K562 (cell line): ENCODE measurements around the gene NDC1. TPM values are rescaled to one million over a fixed set of nuclear protein-coding genes. Genes with fewer than 3 reads are reported as not detected.

Experiments
- BCOR ChIP-seq: fragments of 450-650 bp; IDR thresholded peaks from 2 replicates; pipeline ENCODE4 v1.6.1; 2016
- BRCA1 ChIP-seq, 2 experiments: fragments of 450-650 bp in 1 of 2; sonication (generic) in 1 of 2; formaldehyde crosslinking in 1 of 2; IDR thresholded peaks; 2 replicates each; pipeline versions ENCODE4 v1.5.0 to v1.6.1; 2017 to 2020; ENCODE audit warnings: mild to moderate bottlenecking in 1 of 2, missing genetic modification reagents in 1 of 2
- CBX5 ChIP-seq: IDR thresholded peaks from 2 replicates; pipeline ENCODE4 v1.6.1; 2014; ENCODE audit warnings: low read depth, borderline replicate concordance
- ELF1 ChIP-seq: fragments of 200-800 bp; sonication (Bioruptor generic); IDR thresholded peaks from 2 replicates; pipeline ENCODE4 v1.6.1; 2016; ENCODE audit warnings: missing genetic modification characterization, missing compliant biosample characterization
- FIP1L1 ChIP-seq: fragments of 200-400 bp; formaldehyde crosslinking; IDR thresholded peaks from 2 replicates; pipeline ENCODE4 v1.6.1; 2018; ENCODE audit warnings: mild to moderate bottlenecking, low read depth, low read length; ENCODE audit not compliant: poor library complexity, severe bottlenecking
- GABPB2 ChIP-seq: fragments of 250-450 bp; sonication (Bioruptor Pico); conservative IDR thresholded peaks from 2 replicates; pipeline ENCODE4 v1.5.1; 2021; ENCODE audit warnings: mild to moderate bottlenecking
- HMBOX1 ChIP-seq: sonication (generic); IDR thresholded peaks from 2 replicates; pipeline ENCODE4 v1.6.1; 2016
- IRF2 ChIP-seq: sonication (generic); formaldehyde crosslinking; IDR thresholded peaks from 2 replicates; pipeline ENCODE4 v1.8.1; 2022; ENCODE audit warnings: mild to moderate bottlenecking, missing genetic modification reagents
- ZNF280B ChIP-seq: fragments of 250-450 bp; sonication (Bioruptor Pico); IDR thresholded peaks from 2 replicates; pipeline ENCODE4 v1.5.1; 2021; ENCODE audit warnings: mild to moderate bottlenecking
- ZNF695 ChIP-seq: fragments of 450-650 bp; formaldehyde crosslinking; IDR thresholded peaks from 2 replicates; pipeline ENCODE4 v1.4.0; 2020; ENCODE audit warnings: mild to moderate bottlenecking, moderate library complexity
- ZNF717 ChIP-seq: fragments of 250-450 bp; sonication (Bioruptor Pico); IDR thresholded peaks from 2 replicates; pipeline ENCODE4 v1.5.0; 2021
- polyA plus RNA-seq, 8 experiments: library from polyadenylated mRNA; depleted of rRNA in 4 of 8; stranded (reverse) in 5 of 8; unstranded in 3 of 8; fragments of >200 nt; fragmentation: Nextera tagmentation in 2 of 8; fragmentation: Illumina TruSeq in 1 of 8; extraction: Ambion mirVana in 2 of 8; extraction: Trizol in 1 of 8; gene quantifications; 2 replicates each; pipeline versions ENCODE4 v1.2.1 to v1.2.3, GENCODE V29; 2011 to 2014; ENCODE audit warnings: inconsistent platforms in 1 of 8, missing spikeins in 1 of 8
- total RNA-seq, 7 experiments: library from RNA; depleted of rRNA in 6 of 7; stranded (reverse); fragments of >200 nt in 6 of 7; fragmentation: Illumina TruSeq in 2 of 7; extraction: Trizol in 2 of 7; gene quantifications; 2 replicates each; pipeline versions ENCODE4 v1.2.1 to v1.2.3, GENCODE V29; 2011 to 2021; ENCODE audit warnings: low replicate concordance in 1 of 7
- TF ChIP-seq, protein P1 (sequence below): fragments of 450-650 bp; IDR thresholded peaks from 2 replicates; pipeline ENCODE4 v1.6.1; 2016; ENCODE audit warnings: mild to moderate bottlenecking, moderate library complexity

Gene NDC1
- total and polyA plus RNA-seq, 9 of the 15 experiments (the other 6 are each of a cell fraction or from before 2014, with no cell fraction given) = 26.9 to 102 (median 64.5) TPM

DNA sequence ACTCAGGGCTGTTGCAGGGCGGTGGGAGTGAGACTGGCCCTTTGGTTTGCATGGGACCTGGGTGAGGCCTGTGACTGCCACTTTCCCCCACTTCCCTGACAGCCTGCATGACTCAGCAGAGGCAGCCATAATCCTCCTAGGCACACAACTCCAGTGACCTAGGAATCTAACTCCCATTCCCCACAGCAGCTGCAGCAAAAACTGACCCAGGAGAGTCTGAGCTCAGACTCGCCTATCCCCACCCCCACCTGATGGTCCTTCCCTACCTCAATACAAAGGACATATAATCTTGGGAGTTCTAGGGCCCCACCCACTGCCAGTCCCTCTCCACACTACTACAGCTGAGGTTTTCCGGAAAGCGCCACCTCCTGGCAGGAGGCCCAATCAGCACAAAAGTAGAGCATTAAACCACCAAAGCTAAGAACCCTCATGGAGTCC is 26.7 kb downstream of the NDC1 start (continued):
- TF ChIP-seq, protein P1, sequence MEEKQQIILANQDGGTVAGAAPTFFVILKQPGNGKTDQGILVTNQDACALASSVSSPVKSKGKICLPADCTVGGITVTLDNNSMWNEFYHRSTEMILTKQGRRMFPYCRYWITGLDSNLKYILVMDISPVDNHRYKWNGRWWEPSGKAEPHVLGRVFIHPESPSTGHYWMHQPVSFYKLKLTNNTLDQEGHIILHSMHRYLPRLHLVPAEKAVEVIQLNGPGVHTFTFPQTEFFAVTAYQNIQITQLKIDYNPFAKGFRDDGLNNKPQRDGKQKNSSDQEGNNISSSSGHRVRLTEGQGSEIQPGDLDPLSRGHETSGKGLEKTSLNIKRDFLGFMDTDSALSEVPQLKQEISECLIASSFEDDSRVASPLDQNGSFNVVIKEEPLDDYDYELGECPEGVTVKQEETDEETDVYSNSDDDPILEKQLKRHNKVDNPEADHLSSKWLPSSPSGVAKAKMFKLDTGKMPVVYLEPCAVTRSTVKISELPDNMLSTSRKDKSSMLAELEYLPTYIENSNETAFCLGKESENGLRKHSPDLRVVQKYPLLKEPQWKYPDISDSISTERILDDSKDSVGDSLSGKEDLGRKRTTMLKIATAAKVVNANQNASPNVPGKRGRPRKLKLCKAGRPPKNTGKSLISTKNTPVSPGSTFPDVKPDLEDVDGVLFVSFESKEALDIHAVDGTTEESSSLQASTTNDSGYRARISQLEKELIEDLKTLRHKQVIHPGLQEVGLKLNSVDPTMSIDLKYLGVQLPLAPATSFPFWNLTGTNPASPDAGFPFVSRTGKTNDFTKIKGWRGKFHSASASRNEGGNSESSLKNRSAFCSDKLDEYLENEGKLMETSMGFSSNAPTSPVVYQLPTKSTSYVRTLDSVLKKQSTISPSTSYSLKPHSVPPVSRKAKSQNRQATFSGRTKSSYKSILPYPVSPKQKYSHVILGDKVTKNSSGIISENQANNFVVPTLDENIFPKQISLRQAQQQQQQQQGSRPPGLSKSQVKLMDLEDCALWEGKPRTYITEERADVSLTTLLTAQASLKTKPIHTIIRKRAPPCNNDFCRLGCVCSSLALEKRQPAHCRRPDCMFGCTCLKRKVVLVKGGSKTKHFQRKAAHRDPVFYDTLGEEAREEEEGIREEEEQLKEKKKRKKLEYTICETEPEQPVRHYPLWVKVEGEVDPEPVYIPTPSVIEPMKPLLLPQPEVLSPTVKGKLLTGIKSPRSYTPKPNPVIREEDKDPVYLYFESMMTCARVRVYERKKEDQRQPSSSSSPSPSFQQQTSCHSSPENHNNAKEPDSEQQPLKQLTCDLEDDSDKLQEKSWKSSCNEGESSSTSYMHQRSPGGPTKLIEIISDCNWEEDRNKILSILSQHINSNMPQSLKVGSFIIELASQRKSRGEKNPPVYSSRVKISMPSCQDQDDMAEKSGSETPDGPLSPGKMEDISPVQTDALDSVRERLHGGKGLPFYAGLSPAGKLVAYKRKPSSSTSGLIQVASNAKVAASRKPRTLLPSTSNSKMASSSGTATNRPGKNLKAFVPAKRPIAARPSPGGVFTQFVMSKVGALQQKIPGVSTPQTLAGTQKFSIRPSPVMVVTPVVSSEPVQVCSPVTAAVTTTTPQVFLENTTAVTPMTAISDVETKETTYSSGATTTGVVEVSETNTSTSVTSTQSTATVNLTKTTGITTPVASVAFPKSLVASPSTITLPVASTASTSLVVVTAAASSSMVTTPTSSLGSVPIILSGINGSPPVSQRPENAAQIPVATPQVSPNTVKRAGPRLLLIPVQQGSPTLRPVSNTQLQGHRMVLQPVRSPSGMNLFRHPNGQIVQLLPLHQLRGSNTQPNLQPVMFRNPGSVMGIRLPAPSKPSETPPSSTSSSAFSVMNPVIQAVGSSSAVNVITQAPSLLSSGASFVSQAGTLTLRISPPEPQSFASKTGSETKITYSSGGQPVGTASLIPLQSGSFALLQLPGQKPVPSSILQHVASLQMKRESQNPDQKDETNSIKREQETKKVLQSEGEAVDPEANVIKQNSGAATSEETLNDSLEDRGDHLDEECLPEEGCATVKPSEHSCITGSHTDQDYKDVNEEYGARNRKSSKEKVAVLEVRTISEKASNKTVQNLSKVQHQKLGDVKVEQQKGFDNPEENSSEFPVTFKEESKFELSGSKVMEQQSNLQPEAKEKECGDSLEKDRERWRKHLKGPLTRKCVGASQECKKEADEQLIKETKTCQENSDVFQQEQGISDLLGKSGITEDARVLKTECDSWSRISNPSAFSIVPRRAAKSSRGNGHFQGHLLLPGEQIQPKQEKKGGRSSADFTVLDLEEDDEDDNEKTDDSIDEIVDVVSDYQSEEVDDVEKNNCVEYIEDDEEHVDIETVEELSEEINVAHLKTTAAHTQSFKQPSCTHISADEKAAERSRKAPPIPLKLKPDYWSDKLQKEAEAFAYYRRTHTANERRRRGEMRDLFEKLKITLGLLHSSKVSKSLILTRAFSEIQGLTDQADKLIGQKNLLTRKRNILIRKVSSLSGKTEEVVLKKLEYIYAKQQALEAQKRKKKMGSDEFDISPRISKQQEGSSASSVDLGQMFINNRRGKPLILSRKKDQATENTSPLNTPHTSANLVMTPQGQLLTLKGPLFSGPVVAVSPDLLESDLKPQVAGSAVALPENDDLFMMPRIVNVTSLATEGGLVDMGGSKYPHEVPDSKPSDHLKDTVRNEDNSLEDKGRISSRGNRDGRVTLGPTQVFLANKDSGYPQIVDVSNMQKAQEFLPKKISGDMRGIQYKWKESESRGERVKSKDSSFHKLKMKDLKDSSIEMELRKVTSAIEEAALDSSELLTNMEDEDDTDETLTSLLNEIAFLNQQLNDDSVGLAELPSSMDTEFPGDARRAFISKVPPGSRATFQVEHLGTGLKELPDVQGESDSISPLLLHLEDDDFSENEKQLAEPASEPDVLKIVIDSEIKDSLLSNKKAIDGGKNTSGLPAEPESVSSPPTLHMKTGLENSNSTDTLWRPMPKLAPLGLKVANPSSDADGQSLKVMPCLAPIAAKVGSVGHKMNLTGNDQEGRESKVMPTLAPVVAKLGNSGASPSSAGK = no peak
- no peak for TF ChIP-seq BRCA1 (IDR thresholded peaks at IDR 0.05)
- no peak for TF ChIP-seq BRCA1 (CRISPR knock-in tag; IDR thresholded peaks at IDR 0.05)
- no peak for TF ChIP-seq BCOR
- TF ChIP-seq CBX5 = no peak
- TF ChIP-seq IRF2 (CRISPR knock-in tag) = no peak
- no peak for TF ChIP-seq ZNF717 (CRISPR knock-in tag)
- TF ChIP-seq GABPB2 (CRISPR knock-in tag) = no peak
- no peak for TF ChIP-seq ZNF695 (CRISPR knock-in tag)
- TF ChIP-seq HMBOX1 = no peak
- TF ChIP-seq ELF1 (tag) = no peak
- TF ChIP-seq ZNF280B (CRISPR knock-in tag) = no peak
- no peak for TF ChIP-seq FIP1L1
